ENCODE results near the gene LIX1.
"Not testable (repeated sequence)": the region's sequence is repeated elsewhere in the genome, so short reads cannot be mapped to it uniquely, and the experiment has no call there.

Gene LIX1

DNA sequence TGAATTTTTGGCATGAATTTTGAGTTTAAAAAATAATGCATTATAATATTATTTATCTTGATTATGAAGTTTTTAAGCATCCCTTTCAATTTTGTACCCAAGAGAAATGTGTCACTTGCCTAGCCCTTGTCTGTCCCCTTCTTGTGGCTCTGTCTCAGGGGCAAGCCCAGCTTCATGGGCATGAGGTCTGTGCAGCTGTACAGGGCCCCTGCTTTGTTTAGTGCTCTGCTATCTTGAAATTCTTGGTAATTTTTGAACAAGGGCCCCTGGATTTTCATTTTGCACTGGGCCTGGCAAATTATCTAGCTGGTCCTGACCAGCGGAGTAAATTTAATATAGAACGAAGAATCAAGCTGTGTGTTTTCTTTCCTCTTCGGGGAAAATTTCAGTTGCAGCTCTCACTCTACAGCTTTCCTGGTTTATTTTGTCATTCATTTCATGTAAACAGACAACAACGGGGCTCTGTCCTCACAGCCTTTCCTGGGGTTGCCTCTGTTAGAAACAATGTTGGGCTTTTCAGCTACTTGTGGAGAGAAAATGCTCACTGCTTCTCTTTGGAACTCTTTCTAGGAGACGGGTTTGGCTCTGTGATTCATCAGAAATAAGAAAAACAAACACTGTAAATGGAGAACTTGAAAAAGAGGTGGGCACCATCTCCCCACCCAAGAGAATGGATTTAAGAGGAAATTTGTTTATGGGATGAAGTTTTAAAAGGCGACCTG is 41.1 kb downstream of the LIX1 start:
- no peak for DNase-seq

GRCh38 chr5:97100476-97100875 is 41.9 kb downstream of the LIX1 start:
- no peak for DNase-seq

GRCh38 chr5:97098922-97099321 is 43.5 kb downstream of the LIX1 start:
- DNase-seq: no peak

- no peak for DNase-seq
Measured at GRCh38 chr5:97097326-97098230, 44.8 kb downstream of the LIX1 start.

- DNase-seq: no peak
Measured at GRCh38 chr5:97096846-97097245, 45.6 kb downstream of the LIX1 start.

DNA sequence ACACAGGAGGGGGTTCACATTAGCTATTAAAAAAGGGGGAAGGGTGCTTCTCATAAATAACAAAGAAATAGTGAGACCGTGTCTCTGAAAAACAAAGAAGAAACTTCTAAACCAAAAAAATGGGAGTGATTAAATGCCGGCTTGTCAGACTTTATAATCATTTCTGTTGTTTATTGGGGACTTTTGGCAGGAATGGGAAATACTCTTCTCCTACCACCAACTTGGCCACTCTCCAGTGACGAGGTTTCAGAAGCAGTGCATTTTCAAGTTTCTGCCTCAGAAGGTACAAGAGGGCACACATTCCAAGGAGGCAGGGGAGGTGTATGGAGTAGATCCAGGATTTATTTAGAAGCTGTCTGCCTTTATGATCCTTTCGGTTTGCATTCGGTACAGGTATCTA is 46.2 kb downstream of the LIX1 start:
- DNase-seq: no peak

- DNase-seq: no peak
Measured at GRCh38 chr5:97095318-97095732, 47.1 kb downstream of the LIX1 start.

DNA sequence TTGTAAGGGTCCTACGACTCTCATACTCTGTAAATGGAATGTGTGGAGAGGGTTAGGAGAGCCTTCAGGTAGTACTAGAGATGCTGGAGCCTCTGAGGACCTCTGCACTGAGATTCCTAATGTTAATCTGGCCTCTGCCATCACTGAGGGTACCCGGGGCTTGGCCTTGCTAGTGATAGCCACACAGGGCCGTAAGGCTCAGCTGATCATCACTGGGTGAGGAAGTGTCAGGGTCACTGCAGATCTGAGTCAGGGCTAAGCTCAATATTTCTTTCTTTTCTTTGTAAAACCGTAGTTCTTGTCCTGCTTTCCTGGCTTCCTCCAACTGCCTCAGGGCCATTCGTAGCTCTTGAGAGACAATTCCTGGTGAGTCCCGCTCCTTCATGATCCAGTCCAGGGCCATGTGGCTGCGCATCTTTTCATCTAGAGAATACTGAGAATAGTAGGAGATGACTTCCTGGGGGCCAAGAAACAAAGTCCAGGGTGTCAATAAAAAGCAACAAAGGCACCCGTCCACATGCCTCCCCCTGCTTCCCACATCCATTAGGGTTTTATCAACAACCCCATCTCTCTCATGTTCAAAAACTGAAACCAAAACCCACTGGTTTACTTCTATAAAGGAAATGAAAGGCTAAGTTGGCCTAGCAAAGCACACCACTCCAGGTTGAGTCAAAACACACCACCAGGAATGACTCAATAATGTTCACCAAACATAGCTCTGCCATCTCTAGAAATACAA is 47.7 kb downstream of the LIX1 start:
- peak; percentile 35 for DNase-seq

GRCh38 chr5:97093193-97093592 is 49.2 kb downstream of the LIX1 start:
- DNase-seq: no peak

DNA sequence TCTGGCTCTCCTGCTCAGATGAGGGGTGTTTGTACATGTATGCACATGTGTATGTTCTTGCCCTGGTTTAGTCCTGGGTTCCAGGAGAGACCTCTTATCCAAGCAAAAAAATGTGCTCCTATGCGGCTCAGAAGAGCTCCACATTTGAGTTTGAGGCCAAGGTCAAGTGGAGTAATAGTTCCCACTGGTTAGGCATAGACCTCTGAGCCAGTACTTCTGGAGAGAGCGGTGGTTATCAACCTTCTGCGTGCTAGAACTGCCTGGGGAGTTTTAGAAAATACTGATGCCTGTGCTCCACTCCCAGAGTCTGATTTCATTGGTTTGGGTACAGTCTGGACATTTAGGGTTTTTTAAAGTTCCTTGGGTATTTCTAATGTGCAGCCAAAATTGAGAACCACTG is 51.5 kb downstream of the LIX1 start:
- no peak for DNase-seq

- no peak for DNase-seq
Measured at GRCh38 chr5:97089149-97089801, 53.1 kb downstream of the LIX1 start.

GRCh38 chr5:97088774-97089148 is 53.6 kb downstream of the LIX1 start:
- no peak for DNase-seq

DNA sequence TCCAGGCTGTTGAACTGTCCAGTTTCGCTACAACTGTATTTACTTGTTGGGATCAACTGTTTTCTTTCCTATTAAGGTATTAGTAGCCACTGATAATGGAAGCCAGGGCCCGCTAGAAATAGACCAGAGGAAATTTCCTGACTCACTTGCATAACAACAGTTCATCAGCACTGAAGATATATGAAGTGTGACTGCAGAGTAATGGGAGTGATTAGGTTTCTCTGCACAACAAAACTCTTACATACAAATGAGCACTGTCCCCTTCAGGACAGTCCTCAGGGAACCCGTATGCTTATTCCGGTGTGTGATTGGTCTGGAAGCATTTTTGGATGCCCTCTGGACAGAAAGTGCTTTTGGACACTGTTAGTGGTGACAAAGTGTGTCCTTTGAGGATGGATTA is 55.3 kb downstream of the LIX1 start:
- no peak for DNase-seq

GRCh38 chr5:97085459-97086181 is 56.8 kb downstream of the LIX1 start:
- DNase-seq: no peak

DNA sequence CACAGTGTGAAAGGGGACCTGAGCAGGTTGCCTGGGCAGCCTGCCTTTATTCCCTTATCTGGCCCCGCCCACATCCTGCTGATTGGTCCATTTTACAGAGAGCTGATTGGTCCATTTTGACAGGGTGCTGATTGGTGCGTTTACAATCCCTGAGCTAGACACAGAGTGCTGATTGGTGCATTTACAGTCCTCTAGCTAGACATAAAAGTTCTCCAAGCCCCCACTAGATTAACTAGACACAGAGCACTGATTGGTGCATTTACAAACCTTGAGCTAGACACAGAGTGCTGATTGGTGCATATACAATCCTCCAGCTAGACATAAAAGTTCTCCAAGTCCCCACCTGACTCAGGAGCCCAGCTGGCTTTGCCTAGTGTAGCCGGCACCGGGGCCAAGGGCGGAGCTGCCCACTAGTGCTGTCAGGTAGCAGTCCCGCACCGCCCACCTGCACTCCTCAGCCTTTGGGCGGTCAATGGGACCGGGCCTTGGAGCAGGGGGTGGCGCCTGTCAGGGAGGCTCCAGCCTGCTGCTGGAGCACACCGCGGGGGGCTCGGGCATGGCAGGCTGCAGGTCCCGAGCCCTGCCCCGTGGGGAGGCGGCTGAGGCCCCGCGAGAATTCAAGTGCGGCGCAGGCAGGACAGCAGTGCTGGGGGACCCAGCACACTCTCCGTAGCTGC is 57.5 kb downstream of the LIX1 start:
- not testable (repeated sequence) for DNase-seq

GRCh38 chr5:97078958-97079743 is 63.3 kb downstream of the LIX1 start:
- DNase-seq: no peak

DNA sequence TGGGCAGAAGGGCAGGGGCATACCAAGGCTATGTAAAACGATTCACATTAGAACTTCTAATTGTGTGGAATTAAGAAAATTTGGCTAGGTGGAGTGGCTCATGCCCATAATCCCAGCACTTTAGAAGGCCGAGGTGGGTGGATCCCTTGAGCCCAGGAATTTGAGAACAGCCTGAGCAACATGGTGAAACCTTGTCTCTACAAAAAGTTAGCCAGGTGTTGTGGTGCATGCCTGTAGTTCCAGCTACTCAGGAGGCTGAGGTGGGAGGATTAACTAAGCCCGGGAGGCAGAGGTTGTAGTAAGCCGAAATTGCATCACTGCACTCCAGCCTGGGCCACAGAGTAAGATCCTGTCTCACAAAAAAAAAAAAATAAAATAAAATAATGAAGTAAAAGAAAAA is 65.2 kb downstream of the LIX1 start:
- no peak for DNase-seq

DNA sequence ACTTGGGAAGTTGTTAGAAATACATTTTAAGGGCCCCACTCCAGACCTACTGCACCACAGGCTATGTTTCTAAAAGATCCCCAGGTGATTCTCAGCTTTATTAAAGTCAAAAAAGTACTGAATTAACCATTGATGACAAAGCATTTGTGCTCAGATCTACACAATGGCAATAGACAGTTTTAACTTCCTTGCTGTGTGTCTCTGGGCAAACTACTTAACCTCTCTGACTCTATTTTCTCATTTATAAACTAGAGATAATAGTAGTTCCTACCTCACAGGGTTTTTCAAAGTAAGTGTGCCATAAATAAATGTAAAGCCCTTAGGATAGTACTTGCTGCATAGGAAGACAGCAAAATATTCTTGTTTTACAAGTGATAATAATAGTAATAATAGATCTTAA is 66.3 kb downstream of the LIX1 start:
- no peak for DNase-seq

DNA sequence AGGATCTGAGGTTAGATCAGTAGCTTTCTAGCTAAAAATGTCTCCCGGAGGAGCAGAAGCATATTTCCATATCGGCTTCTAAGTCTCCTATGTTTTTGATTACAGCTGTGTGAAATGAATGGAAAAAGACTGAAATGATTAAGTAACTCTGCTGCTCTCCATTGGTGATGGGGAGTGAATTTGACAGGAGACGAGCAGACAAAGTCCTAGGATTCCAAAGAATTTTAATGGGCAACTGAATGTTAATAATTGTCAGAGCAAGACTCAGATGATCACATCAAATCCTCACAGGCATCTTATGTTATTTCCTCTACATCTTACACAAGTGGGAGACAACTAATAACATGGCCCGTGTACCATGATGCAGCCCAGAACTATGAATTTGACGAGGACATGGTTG is 66.8 kb downstream of the LIX1 start:
- no peak for DNase-seq

- no peak for DNase-seq
Measured at GRCh38 chr5:97074859-97075489, 67.4 kb downstream of the LIX1 start.

Data from stimulated activated CD4-positive, alpha-beta T cell treated with anti-CD3 and anti-CD28 coated beads, Interleukin-4, amount 100 ng/mL, for 24 hours (primary cell).